Diencephalon (tissue), 1 donor: Measurements from ENCODE around the gene UGT1A4. TPM values are rescaled to one million over a fixed set of nuclear protein-coding genes. Genes with fewer than 3 reads are reported as not detected.

ENCODE experiments used
- total RNA-seq: library from RNA; depleted of rRNA; stranded (reverse); fragments of >200 nt; gene quantifications from one replicate; pipeline ENCODE4 v1.2.3, GENCODE V29; 2014

Gene UGT1A4
- not detected for total RNA-seq

GRCh38 chr2:233718552-233718951, at the start of gene UGT1A4:
Gene UGT1A4 (plus strand): TSS chr2:233718736. CDS start chr2:233718821, 85 bp downstream.

GRCh38 chr2:233671290-233672161, 47.0 kb upstream of the UGT1A4 start, which contains the start of gene UGT1A9:
Gene UGT1A9 (plus strand): TSS chr2:233671898. CDS start chr2:233671935, 37 bp downstream.

GRCh38 chr2:233681521-233682099, 36.9 kb upstream of the UGT1A4 start, which contains the start of gene UGT1A7:
Gene UGT1A7 (plus strand): TSS chr2:233681901. CDS start chr2:233681938, 37 bp downstream.

GRCh38 chr2:233692648-233693047, 25.9 kb upstream of the UGT1A4 start, which contains the start of gene UGT1A6:
Gene UGT1A6 (plus strand): TSS chr2:233692890. CDS start chr2:233693005, 115 bp downstream.

GRCh38 chr2:233712611-233713261, 5.8 kb upstream of the UGT1A4 start, which contains the start of gene UGT1A5:
Gene UGT1A5 (plus strand): TSS chr2:233712907. CDS start chr2:233712992, 85 bp downstream.

GRCh38 chr2:233728723-233729301, 10.3 kb downstream of the UGT1A4 start, which contains the start of gene UGT1A3:
Gene UGT1A3 (plus strand): TSS chr2:233729042. CDS start chr2:233729127, 85 bp downstream.

GRCh38 chr2:233760043-233760442, 41.5 kb downstream of the UGT1A4 start, which contains the start of gene UGT1A1:
Gene UGT1A1 (plus strand): TSS chr2:233760270. CDS start chr2:233760288, 18 bp downstream.

GRCh38 chr2:233778030-233778429, 59.5 kb downstream of the UGT1A4 start, which contains the start of gene MROH2A:
Gene MROH2A (plus strand): TSS chr2:233778330. CDS start chr2:233779359, 1,029 bp downstream.

Other genes starting within 250 kb of the UGT1A4 start
- gene USP40, start 152.0 kb upstream of the UGT1A4 start, total RNA-seq = 15.9 TPM
- gene UGT1A8, start 101.1 kb upstream of the UGT1A4 start, total RNA-seq = not detected
- not detected for gene UGT1A10, start 82.3 kb upstream of the UGT1A4 start, total RNA-seq
- gene UGT1A9, start 46.8 kb upstream of the UGT1A4 start, total RNA-seq = not detected
- not detected for gene UGT1A7, start 36.8 kb upstream of the UGT1A4 start, total RNA-seq
- not detected for gene UGT1A6, start 25.8 kb upstream of the UGT1A4 start, total RNA-seq
- not detected for gene UGT1A5, start 5.8 kb upstream of the UGT1A4 start, total RNA-seq
- gene UGT1A3, start 10.3 kb downstream of the UGT1A4 start, total RNA-seq = not detected
- not detected for gene UGT1A1, start 41.5 kb downstream of the UGT1A4 start, total RNA-seq
- under 0.01 TPM for gene MROH2A, start 59.6 kb downstream of the UGT1A4 start, total RNA-seq
- 4.4 TPM for gene HJURP, start 135.8 kb downstream of the UGT1A4 start, total RNA-seq
- gene TRPM8, start 198.6 kb downstream of the UGT1A4 start, total RNA-seq = 4.6 TPM